Measurements from ENCODE around the gene JCHAIN. TPM values are rescaled to one million over a fixed set of nuclear protein-coding genes. Genes with fewer than 3 reads are reported as not detected.
A peak's percentile ranks its signal among the peaks of the same experiment; 100 is the strongest.

The JCHAIN gene
- polyA plus RNA-seq, 1 donor (not counting 4 experiments of a cell fraction or from before 2014, with no cell fraction given) = not detected

GRCh38 chr4:70614184-70614555 lies 52.1 kb downstream of the JCHAIN start:
- peak overlapping the region in 1 of 3 experiments; percentile 29 for H3K4me3 ChIP-seq (ENCODE audit: control insufficient read depth in 2 of 3, extremely low read depth in 1 of 3, insufficient read depth in 2 of 3, low read depth in 1 of 3, low read length in 3 of 3)
- FAIRE-seq = no peak
- dilution Hi-C loops (cut with MboI; ENCODE audit: extremely low pct_ligation_motif_present, low sequenced_read_pairs) = no loop called here
- no peaks in the 10 kb centered on the region for H3K9me3 ChIP-seq (ENCODE audit: control insufficient read depth, low read depth, low read length)
- H3K4me1 ChIP-seq (ENCODE audit: control insufficient read depth, extremely low read depth, insufficient read depth, low read length) = no peaks in the 10 kb centered on the region
- H4K20me1 ChIP-seq (ENCODE audit: control insufficient read depth, extremely low read depth, insufficient read depth, low read length) = no peaks in the 10 kb centered on the region
- peak overlapping the region; percentile 58 for H3K4me2 ChIP-seq (ENCODE audit: control insufficient read depth, extremely low read depth, insufficient read depth, low read depth, low read length)
- H3K9ac ChIP-seq (ENCODE audit: control insufficient read depth, extremely low read depth, insufficient read depth, low read length) = no peak overlapping the region
- DNase-seq (ENCODE audit: low read depth, low spot score) = no peak
- H3K27me3 ChIP-seq (ENCODE audit: control insufficient read depth, extremely low read depth, insufficient read depth, low read length) = peaks cover 18% of the 10 kb centered on the region
- no peaks in the 10 kb centered on the region for H3K79me2 ChIP-seq (ENCODE audit: control insufficient read depth, insufficient read depth, low read length)
- peak overlapping the region; percentile 62 for H2AFZ ChIP-seq (ENCODE audit: control insufficient read depth, low read length)
- no peak overlapping the region for H3K27ac ChIP-seq (ENCODE audit: control insufficient read depth, insufficient read depth, low read length)
- no peaks in the 10 kb centered on the region for H3K9me1 ChIP-seq (ENCODE audit: control insufficient read depth, extremely low read depth, insufficient read depth, low read length)
- H3K36me3 ChIP-seq (ENCODE audit: control insufficient read depth in 2 of 2, extremely low read depth in 1 of 2, insufficient read depth in 2 of 2, low read length in 2 of 2) = no peaks in the 10 kb centered on the region
- TF ChIP-seq EZH2 (IDR thresholded peaks at IDR 0.05; ENCODE audit: low read length) = no peak

- no peak for DNase-seq (ENCODE audit: low read depth, low spot score)
- Histone ChIP-seq H3K4me2 (ENCODE audit: control insufficient read depth, extremely low read depth, insufficient read depth, low read depth, low read length) (peak overlapping the region; percentile 58), H3K79me2 (ENCODE audit: control insufficient read depth, insufficient read depth, low read length) (no peaks in the 10 kb centered on the region), H2AFZ (ENCODE audit: control insufficient read depth, low read length) (peak overlapping the region; percentile 62), H3K9ac (ENCODE audit: control insufficient read depth, extremely low read depth, insufficient read depth, low read length) (no peak overlapping the region), H3K9me1 (ENCODE audit: control insufficient read depth, extremely low read depth, insufficient read depth, low read length) (no peaks in the 10 kb centered on the region), H3K27ac (ENCODE audit: control insufficient read depth, insufficient read depth, low read length) (no peak overlapping the region), H3K4me3 (ENCODE audit: control insufficient read depth in 2 of 3, extremely low read depth in 1 of 3, insufficient read depth in 2 of 3, low read depth in 1 of 3, low read length in 3 of 3) (peak overlapping the region in 1 of 3 experiments; percentile 29), H3K4me1 (ENCODE audit: control insufficient read depth, extremely low read depth, insufficient read depth, low read length) (no peaks in the 10 kb centered on the region), H4K20me1 (ENCODE audit: control insufficient read depth, extremely low read depth, insufficient read depth, low read length) (no peaks in the 10 kb centered on the region), H3K27me3 (ENCODE audit: control insufficient read depth, extremely low read depth, insufficient read depth, low read length) (peaks cover 18% of the 10 kb centered on the region), H3K9me3 (ENCODE audit: control insufficient read depth, low read depth, low read length) (no peaks in the 10 kb centered on the region), H3K36me3 (ENCODE audit: control insufficient read depth in 2 of 2, extremely low read depth in 1 of 2, insufficient read depth in 2 of 2, low read length in 2 of 2) (no peaks in the 10 kb centered on the region)
- TF ChIP-seq EZH2 (IDR thresholded peaks at IDR 0.05; ENCODE audit: low read length) = no peak
- TF ChIP-seq, protein P1, sequence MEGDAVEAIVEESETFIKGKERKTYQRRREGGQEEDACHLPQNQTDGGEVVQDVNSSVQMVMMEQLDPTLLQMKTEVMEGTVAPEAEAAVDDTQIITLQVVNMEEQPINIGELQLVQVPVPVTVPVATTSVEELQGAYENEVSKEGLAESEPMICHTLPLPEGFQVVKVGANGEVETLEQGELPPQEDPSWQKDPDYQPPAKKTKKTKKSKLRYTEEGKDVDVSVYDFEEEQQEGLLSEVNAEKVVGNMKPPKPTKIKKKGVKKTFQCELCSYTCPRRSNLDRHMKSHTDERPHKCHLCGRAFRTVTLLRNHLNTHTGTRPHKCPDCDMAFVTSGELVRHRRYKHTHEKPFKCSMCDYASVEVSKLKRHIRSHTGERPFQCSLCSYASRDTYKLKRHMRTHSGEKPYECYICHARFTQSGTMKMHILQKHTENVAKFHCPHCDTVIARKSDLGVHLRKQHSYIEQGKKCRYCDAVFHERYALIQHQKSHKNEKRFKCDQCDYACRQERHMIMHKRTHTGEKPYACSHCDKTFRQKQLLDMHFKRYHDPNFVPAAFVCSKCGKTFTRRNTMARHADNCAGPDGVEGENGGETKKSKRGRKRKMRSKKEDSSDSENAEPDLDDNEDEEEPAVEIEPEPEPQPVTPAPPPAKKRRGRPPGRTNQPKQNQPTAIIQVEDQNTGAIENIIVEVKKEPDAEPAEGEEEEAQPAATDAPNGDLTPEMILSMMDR (optimal IDR thresholded peaks at IDR 0.05 in 1 of 3, IDR thresholded peaks at IDR 0.05 in 1 of 3, conservative IDR thresholded peaks at IDR 0.05 in 1 of 3; ENCODE audit: extremely low read depth in 1 of 3, insufficient read depth in 2 of 3, low read length in 3 of 3) = no peak
- FAIRE-seq = no peak
- dilution Hi-C loops (cut with MboI; ENCODE audit: extremely low pct_ligation_motif_present, low sequenced_read_pairs) = no loop called here
Observed at GRCh38 chr4:70613306-70614183, 52.8 kb downstream of the JCHAIN start.

All from keratinocyte (primary cell).